Renal pelvis (tissue), 4 donors: ENCODE results near the gene RNF44. TPM values are rescaled to one million over a fixed set of nuclear protein-coding genes. Genes with fewer than 3 reads are reported as not detected.

Experiments used
- DNase-seq: peaks from one replicate; pipeline ENCODE4 v3.0.0-alpha.2; 2013
- polyA plus RNA-seq, 3 donors: library from polyadenylated mRNA; unstranded; fragments of 120-200 nt; gene quantifications; one replicate each; pipeline ENCODE4 v1.2.1, GENCODE V29; 2013; ENCODE audit not compliant: insufficient read length in 3 of 3

Gene RNF44
- polyA plus RNA-seq, 3 donors: 54.6 to 73.4 (median 64.7) TPM

DNA sequence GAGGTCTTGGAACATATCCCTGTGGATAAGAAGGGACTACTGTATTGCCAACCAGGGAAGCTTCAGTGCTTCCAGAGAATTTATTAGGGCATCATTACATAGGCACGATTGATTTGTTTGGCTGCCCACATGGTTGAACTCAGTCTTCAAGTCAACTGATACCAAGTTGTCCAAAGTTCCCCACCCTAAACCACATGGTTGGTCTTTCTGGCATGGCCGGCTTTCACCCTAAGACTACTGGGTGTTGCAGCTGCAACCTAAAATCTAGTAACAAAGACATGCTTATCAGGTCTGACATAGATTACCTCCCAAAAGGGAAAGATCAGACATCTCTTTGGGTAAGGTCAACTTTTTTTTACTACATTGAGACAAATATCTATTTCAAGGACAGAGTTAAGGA lies 52.0 kb downstream of the RNF44 start:
- DNase-seq: no peak

DNA sequence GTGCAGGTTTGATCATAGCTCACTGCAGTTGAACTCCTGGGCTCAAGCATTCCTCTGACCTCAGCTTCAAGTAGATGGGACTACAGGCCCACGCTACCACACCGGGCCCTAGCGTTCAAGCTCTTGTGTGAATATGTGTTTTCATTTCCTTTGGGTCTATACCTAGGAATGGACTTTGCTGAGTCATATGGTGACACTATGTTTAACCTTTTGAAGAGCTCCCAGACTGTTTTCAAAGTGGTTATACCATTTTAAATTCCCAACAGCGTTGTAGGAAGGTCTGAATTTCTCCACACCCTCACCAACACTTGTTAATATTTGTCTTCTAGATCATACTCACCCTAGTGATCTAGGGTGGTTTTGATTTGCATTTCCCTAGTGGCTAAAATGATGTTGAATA lies 55.5 kb downstream of the RNF44 start:
- DNase-seq: no peak

Other genes starting within 250 kb of the RNF44 start
- gene KIAA1191, start 175.6 kb downstream of the RNF44 start, polyA plus RNA-seq: 100 to 1,000 TPM; 134 to 173 (median 157) TPM
- gene ARL10, start 171.9 kb downstream of the RNF44 start, polyA plus RNA-seq: 10 to 100 TPM in 2 of 3 donors, 1 to 10 TPM in 1; 10.0 to 16.2 (median 14.3) TPM
- gene NOP16, start 148.8 kb downstream of the RNF44 start, polyA plus RNA-seq: 10 to 100 TPM; 31.5 to 37.4 (median 35.8) TPM
- gene HIGD2A, start 148.7 kb downstream of the RNF44 start, polyA plus RNA-seq: 100 to 1,000 TPM; 104 to 127 (median 124) TPM
- gene CLTB, start 120.9 kb downstream of the RNF44 start, polyA plus RNA-seq: 10 to 100 TPM; 53.0 to 63.3 (median 55.3) TPM
- gene FAF2, start 89.0 kb downstream of the RNF44 start, polyA plus RNA-seq: 10 to 100 TPM; 45.7 to 52.5 (median 48.7) TPM
- gene CDHR2, start 11.9 kb upstream of the RNF44 start, polyA plus RNA-seq: 10 to 100 TPM; 25.0 to 26.1 (median 26.0) TPM
- 1 to 10 TPM; 1.9 to 2.3 (median 2.3) TPM for gene GPRIN1, start 72.8 kb upstream of the RNF44 start, polyA plus RNA-seq
- gene SNCB, start 93.1 kb upstream of the RNF44 start, polyA plus RNA-seq: under 1 TPM in 1 of 3 donors, not detected in 2; 0.43 TPM
- gene EIF4E1B, start 93.3 kb upstream of the RNF44 start, polyA plus RNA-seq: under 1 TPM in 2 of 3 donors, not detected in 1; 0.04 to 0.10 TPM
- gene TSPAN17, start 110.1 kb upstream of the RNF44 start, polyA plus RNA-seq: 10 to 100 TPM; 30.9 to 39.2 (median 37.1) TPM